ENCODE data around the gene EDDM13. TPM values are rescaled to one million over a fixed set of nuclear protein-coding genes. Genes with fewer than 3 reads are reported as not detected.
A peak's percentile ranks its signal among the peaks of the same experiment; 100 is the strongest.
"Not testable (repeated sequence)": the region's sequence is repeated elsewhere in the genome, so short reads cannot be mapped to it uniquely, and the experiment has no call there.

Gene EDDM13
- not detected for total RNA-seq
- long read RNA-seq, partial matches to known transcripts: 0 of 2 reads
- long read RNA-seq, other reads (novel, unspliced or antisense): 1 of 2 reads

- no peak for DNase-seq (ENCODE audit: low spot score)
Measured at GRCh38 chr19:56272161-56272798, at the start of gene EDDM13. Gene EDDM13 (plus strand): TSS chr19:56272748. CDS start chr19:56272835, 87 bp downstream.

- peak; percentile 49 for DNase-seq (ENCODE audit: low spot score)
Measured at GRCh38 chr19:56222901-56223300, 49.6 kb upstream of the EDDM13 start.

- peak; percentile 69 for DNase-seq (ENCODE audit: low spot score)
Measured at GRCh38 chr19:56223481-56223880, 49.1 kb upstream of the EDDM13 start.

GRCh38 chr19:56245121-56245740, 27.3 kb upstream of the EDDM13 start:
- DNase-seq (ENCODE audit: low spot score): no peak

- DNase-seq (ENCODE audit: low spot score): not testable (repeated sequence)
Measured at GRCh38 chr19:56245764-56246163, 26.8 kb upstream of the EDDM13 start.

GRCh38 chr19:56248736-56249338, 23.7 kb upstream of the EDDM13 start:
- not testable (repeated sequence) for DNase-seq (ENCODE audit: low spot score)

GRCh38 chr19:56252699-56253422, 19.7 kb upstream of the EDDM13 start:
- no peak for DNase-seq (ENCODE audit: low spot score)

GRCh38 chr19:56253737-56254136, 18.8 kb upstream of the EDDM13 start:
- no peak for DNase-seq (ENCODE audit: low spot score)

- no peak for DNase-seq (ENCODE audit: low spot score)
Measured at GRCh38 chr19:56258272-56258671, 14.3 kb upstream of the EDDM13 start.

- no peak for DNase-seq (ENCODE audit: low spot score)
Measured at GRCh38 chr19:56261145-56261544, 11.4 kb upstream of the EDDM13 start.

GRCh38 chr19:56261932-56262331, 10.6 kb upstream of the EDDM13 start:
- DNase-seq (ENCODE audit: low spot score): not testable (repeated sequence)

- DNase-seq (ENCODE audit: low spot score): no peak
Measured at GRCh38 chr19:56263319-56263718, 9.2 kb upstream of the EDDM13 start.

- no peak for DNase-seq (ENCODE audit: low spot score)
Measured at GRCh38 chr19:56266051-56266450, 6.5 kb upstream of the EDDM13 start.

GRCh38 chr19:56269348-56269747, 3.2 kb upstream of the EDDM13 start:
- no peak for DNase-seq (ENCODE audit: low spot score)

- no peak for DNase-seq (ENCODE audit: low spot score)
Measured at GRCh38 chr19:56270676-56271075, 1.9 kb upstream of the EDDM13 start.

GRCh38 chr19:56271151-56271550, 1.4 kb upstream of the EDDM13 start:
- no peak for DNase-seq (ENCODE audit: low spot score)

- no peak for DNase-seq (ENCODE audit: low spot score)
Measured at GRCh38 chr19:56273563-56274117, 1.1 kb downstream of the EDDM13 start.

GRCh38 chr19:56282809-56283208, 10.3 kb downstream of the EDDM13 start:
- no peak for DNase-seq (ENCODE audit: low spot score)

GRCh38 chr19:56284746-56285145, 12.2 kb downstream of the EDDM13 start:
- no peak for DNase-seq (ENCODE audit: low spot score)

- no peak for DNase-seq (ENCODE audit: low spot score)
Measured at GRCh38 chr19:56290104-56290503, 17.6 kb downstream of the EDDM13 start.

GRCh38 chr19:56291867-56292266, 19.3 kb downstream of the EDDM13 start:
- no peak for DNase-seq (ENCODE audit: low spot score)

- DNase-seq (ENCODE audit: low spot score): no peak
Measured at GRCh38 chr19:56294549-56294948, 22.0 kb downstream of the EDDM13 start.

Data from mesenteric fat pad (tissue), 1 donor.